Measurements from ENCODE around the gene BCAT1.

DNA sequence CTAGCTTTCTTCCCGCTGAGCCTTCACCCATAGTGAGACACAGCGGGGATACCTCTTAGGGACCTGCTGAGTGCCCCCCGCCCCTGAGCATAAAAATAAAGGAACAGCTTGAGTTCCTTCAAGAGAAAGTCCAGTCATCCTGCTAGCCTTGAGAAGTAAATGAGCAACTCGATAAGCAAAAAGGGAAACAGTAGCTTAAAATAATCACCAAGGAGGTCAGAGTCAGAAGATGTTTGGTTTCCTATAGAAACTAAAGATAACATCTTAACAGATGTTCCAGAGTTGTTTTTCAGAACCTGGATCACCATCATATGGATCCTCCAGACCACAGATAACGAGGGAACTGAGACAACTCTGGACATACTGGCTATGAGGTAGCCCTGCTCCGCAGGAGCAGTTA is 94.0 kb downstream of the BCAT1 start:
- TF ChIP-seq, protein P1, sequence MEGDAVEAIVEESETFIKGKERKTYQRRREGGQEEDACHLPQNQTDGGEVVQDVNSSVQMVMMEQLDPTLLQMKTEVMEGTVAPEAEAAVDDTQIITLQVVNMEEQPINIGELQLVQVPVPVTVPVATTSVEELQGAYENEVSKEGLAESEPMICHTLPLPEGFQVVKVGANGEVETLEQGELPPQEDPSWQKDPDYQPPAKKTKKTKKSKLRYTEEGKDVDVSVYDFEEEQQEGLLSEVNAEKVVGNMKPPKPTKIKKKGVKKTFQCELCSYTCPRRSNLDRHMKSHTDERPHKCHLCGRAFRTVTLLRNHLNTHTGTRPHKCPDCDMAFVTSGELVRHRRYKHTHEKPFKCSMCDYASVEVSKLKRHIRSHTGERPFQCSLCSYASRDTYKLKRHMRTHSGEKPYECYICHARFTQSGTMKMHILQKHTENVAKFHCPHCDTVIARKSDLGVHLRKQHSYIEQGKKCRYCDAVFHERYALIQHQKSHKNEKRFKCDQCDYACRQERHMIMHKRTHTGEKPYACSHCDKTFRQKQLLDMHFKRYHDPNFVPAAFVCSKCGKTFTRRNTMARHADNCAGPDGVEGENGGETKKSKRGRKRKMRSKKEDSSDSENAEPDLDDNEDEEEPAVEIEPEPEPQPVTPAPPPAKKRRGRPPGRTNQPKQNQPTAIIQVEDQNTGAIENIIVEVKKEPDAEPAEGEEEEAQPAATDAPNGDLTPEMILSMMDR (conservative IDR thresholded peaks at IDR 0.05 in 1 of 2, IDR thresholded peaks at IDR 0.05 in 1 of 2; ENCODE audit: extremely low read depth in 1 of 2, insufficient read depth in 1 of 2, low read depth in 1 of 2, low read length in 2 of 2) = no peak
- TF ChIP-seq EZH2 (IDR thresholded peaks at IDR 0.05; ENCODE audit: borderline replicate concordance, low read length) = no peak
